Ishikawa (cell line): ENCODE data around the gene DIPK1B.

Source experiments
- CEBPB ChIP-seq: IDR thresholded peaks from 2 replicates; pipeline ENCODE4 v1.6.1; 2012
- EGR1 ChIP-seq: IDR thresholded peaks from 2 replicates; pipeline ENCODE4 v1.6.1; 2012
- EP300 ChIP-seq: IDR thresholded peaks from 2 replicates; pipeline ENCODE4 v1.6.1; 2012; ENCODE audit warnings: borderline replicate concordance
- FOXM1 ChIP-seq: IDR thresholded peaks from 2 replicates; pipeline ENCODE4 v1.6.1; 2012; ENCODE audit warnings: low read depth, borderline replicate concordance
- MAX ChIP-seq: IDR thresholded peaks from 2 replicates; pipeline ENCODE4 v1.6.1; 2012
- NFIC ChIP-seq: IDR thresholded peaks from 2 replicates; pipeline ENCODE4 v1.6.1; 2012
- RAD21 ChIP-seq: IDR thresholded peaks from 2 replicates; pipeline ENCODE4 v1.6.1; 2012; ENCODE audit warnings: low read depth
- TCF12 ChIP-seq: IDR thresholded peaks from 2 replicates; pipeline ENCODE4 v1.6.1; 2012; ENCODE audit warnings: low read depth
- USF1 ChIP-seq: IDR thresholded peaks from 2 replicates; pipeline ENCODE4 v1.6.1; 2012
- YY1 ChIP-seq: IDR thresholded peaks from 2 replicates; pipeline ENCODE4 v1.6.1; 2012; ENCODE audit warnings: low read depth
- TF ChIP-seq, protein P1 (sequence below): IDR thresholded peaks from 2 replicates; pipeline ENCODE4 v1.6.1; 2012; ENCODE audit warnings: low read depth, mild to moderate bottlenecking

GRCh38 chr9:136739509-136739908 is 27.1 kb downstream of the DIPK1B start:
- TF ChIP-seq NFIC (no peak), RAD21 (no peak), MAX (no peak), TCF12 (no peak), EGR1 (no peak), USF1 (no peak), CEBPB (no peak), EP300 (no peak), YY1 (no peak), FOXM1 (no peak)
- TF ChIP-seq, protein P1, sequence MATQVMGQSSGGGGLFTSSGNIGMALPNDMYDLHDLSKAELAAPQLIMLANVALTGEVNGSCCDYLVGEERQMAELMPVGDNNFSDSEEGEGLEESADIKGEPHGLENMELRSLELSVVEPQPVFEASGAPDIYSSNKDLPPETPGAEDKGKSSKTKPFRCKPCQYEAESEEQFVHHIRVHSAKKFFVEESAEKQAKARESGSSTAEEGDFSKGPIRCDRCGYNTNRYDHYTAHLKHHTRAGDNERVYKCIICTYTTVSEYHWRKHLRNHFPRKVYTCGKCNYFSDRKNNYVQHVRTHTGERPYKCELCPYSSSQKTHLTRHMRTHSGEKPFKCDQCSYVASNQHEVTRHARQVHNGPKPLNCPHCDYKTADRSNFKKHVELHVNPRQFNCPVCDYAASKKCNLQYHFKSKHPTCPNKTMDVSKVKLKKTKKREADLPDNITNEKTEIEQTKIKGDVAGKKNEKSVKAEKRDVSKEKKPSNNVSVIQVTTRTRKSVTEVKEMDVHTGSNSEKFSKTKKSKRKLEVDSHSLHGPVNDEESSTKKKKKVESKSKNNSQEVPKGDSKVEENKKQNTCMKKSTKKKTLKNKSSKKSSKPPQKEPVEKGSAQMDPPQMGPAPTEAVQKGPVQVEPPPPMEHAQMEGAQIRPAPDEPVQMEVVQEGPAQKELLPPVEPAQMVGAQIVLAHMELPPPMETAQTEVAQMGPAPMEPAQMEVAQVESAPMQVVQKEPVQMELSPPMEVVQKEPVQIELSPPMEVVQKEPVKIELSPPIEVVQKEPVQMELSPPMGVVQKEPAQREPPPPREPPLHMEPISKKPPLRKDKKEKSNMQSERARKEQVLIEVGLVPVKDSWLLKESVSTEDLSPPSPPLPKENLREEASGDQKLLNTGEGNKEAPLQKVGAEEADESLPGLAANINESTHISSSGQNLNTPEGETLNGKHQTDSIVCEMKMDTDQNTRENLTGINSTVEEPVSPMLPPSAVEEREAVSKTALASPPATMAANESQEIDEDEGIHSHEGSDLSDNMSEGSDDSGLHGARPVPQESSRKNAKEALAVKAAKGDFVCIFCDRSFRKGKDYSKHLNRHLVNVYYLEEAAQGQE = no peak
